Measurements from ENCODE around the gene HOXC9. TPM values are rescaled to one million over a fixed set of nuclear protein-coding genes. Genes with fewer than 3 reads are reported as not detected.

Gene HOXC9
- total RNA-seq, 4 donors from 2014 or later = 13.6 to 37.7 (median 26.3) TPM

- Histone ChIP-seq H3K4me3 (no peak overlapping the region), H3K36me3 (no peaks in the 10 kb centered on the region), H3K4me1 (peaks cover 4 to 11% of the 10 kb centered on the region in 2 donors), H3K27ac (no peak overlapping the region), H3K27me3 (peaks cover 0 to 3% (median 0%) of the 10 kb centered on the region in 3 donors), H3K9me3 (no peaks in the 10 kb centered on the region)
- TF ChIP-seq CTCF (IDR thresholded peaks at IDR 0.05 in 4 of 5, conservative IDR thresholded peaks at IDR 0.05 in 1 of 5) (no peak), POLR2A (IDR thresholded peaks at IDR 0.05) (no peak)
- DNase-seq (no peak), ATAC-seq (no peak)
- intact Hi-C loops (cut with DNase I; ENCODE audit: low total_unique reads) (no loop called here), in situ Hi-C loops (cut with MboI; ENCODE audit: low sequenced_read_pairs in 4 of 4) (no loop called here)
These were observed 48.6 kb downstream of the HOXC9 start for GRCh38 chr12:54048406-54049093.

DNA sequence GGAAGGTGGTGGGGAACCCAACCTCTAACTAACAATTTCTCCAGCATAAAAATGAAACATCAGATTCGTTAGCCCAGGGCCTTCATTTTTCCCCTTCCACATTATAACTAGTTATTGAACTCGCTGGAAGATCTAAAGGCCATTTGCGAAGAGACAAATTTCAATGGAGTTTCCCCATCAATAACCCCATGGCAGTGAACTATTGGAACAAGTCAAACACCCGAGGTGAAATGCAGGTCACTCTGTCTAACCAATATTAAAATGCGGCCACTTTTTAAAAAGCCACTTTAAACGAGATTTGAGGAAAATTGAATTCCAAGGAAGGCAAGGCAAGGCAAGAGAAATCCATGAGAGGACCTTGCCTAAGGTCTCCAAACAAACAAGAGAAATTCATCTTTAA, 49.1 kb downstream of the HOXC9 start:
- TF ChIP-seq POLR2A (IDR thresholded peaks at IDR 0.05) = no peak
- no peak for TF ChIP-seq CTCF (IDR thresholded peaks at IDR 0.05 in 4 of 5, conservative IDR thresholded peaks at IDR 0.05 in 1 of 5)
- H3K27ac ChIP-seq = no peak overlapping the region
- DNase-seq (no peak), ATAC-seq (no peak)
- peaks cover 0 to 3% (median 0%) of the 10 kb centered on the region in 3 donors for H3K27me3 ChIP-seq
- intact Hi-C loops (cut with DNase I; ENCODE audit: low total_unique reads) (no loop called here), in situ Hi-C loops (cut with MboI; ENCODE audit: low sequenced_read_pairs in 4 of 4) (no loop called here)
- H3K36me3 ChIP-seq = no peaks in the 10 kb centered on the region
- H3K4me1 ChIP-seq = peaks cover 4 to 10% of the 10 kb centered on the region in 2 donors
- no peak overlapping the region for H3K4me3 ChIP-seq
- H3K9me3 ChIP-seq = no peaks in the 10 kb centered on the region

GRCh38 chr12:54050482-54050810, 50.5 kb downstream of the HOXC9 start:
- in situ Hi-C loops (cut with MboI; ENCODE audit: low sequenced_read_pairs in 4 of 4) = no loop called here
- H3K9me3 ChIP-seq = no peaks in the 10 kb centered on the region
- H3K27me3 ChIP-seq = peaks cover 0 to 3% (median 0%) of the 10 kb centered on the region in 3 donors
- H3K36me3 ChIP-seq = no peaks in the 10 kb centered on the region
- ATAC-seq (no peak), DNase-seq (no peak)
- no peak overlapping the region for H3K4me3 ChIP-seq
- intact Hi-C loops (cut with DNase I; ENCODE audit: low total_unique reads) = no loop called here
- TF ChIP-seq POLR2A (IDR thresholded peaks at IDR 0.05) (no peak), CTCF (IDR thresholded peaks at IDR 0.05 in 4 of 5, conservative IDR thresholded peaks at IDR 0.05 in 1 of 5) (no peak)
- no peak overlapping the region for H3K27ac ChIP-seq
- H3K4me1 ChIP-seq = peaks cover 4 to 10% of the 10 kb centered on the region in 2 donors

DNA sequence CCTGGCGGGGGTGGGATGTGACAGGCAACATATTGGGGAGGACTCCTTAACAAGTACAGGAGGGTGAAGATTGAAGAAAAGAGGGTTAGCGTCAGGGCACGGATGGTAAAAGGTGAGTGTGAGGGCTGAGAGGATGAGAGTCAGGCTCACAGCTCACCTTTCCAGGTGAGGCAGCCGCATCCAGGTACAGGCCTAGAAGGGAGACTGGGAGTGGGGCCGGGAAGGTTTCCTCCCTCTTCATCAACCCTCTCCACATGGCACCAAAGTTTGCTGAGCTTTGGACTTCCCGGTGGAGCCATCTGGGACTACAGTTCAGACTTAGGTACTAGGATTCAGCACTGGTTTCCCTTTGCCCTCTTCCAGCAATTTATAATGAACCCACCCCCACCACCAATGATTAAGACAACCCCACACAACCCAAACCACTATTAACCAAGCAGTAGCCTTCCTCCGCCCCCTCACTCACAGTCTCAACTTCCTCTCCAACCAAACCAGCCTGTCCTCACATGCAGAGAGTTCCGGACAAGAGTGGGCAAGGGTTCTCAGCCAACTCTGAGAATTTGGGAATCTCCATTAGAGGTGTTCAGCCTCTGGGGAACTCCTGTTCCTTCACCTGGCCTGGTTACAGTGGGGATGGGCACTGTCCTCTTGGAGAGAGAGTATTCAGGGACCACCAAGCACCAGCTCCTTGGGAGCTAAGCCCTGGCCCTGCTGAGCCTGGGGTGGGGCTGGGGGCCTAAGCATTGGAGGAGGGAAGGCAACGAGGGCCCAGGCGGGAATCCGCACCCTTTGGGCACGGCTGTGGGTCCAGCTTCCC, 51.3 kb downstream of the HOXC9 start:
- ATAC-seq (no peak), DNase-seq (no peak)
- H3K27me3 ChIP-seq = peaks cover 0 to 3% (median 0%) of the 10 kb centered on the region in 3 donors
- in situ Hi-C loops (cut with MboI; ENCODE audit: low sequenced_read_pairs in 4 of 4) (no loop called here), intact Hi-C loops (cut with DNase I; ENCODE audit: low total_unique reads) (no loop called here)
- H3K36me3 ChIP-seq = no peaks in the 10 kb centered on the region
- H3K9me3 ChIP-seq = no peaks in the 10 kb centered on the region
- TF ChIP-seq POLR2A (IDR thresholded peaks at IDR 0.05) (no peak), CTCF (IDR thresholded peaks at IDR 0.05 in 4 of 5, conservative IDR thresholded peaks at IDR 0.05 in 1 of 5) (no peak)
- peaks cover 4 to 10% of the 10 kb centered on the region in 2 donors for H3K4me1 ChIP-seq
- no peak overlapping the region for H3K27ac ChIP-seq
- H3K4me3 ChIP-seq = no peak overlapping the region
